ENCODE results near the gene TMEM135. TPM values are rescaled to one million over a fixed set of nuclear protein-coding genes. Genes with fewer than 3 reads are reported as not detected.
A peak's percentile ranks its signal among the peaks of the same experiment; 100 is the strongest.

Gene TMEM135
- total RNA-seq, 1 experiment from 2014 or later: 6.0 TPM

GRCh38 chr11:87031433-87032170 lies 6.1 kb upstream of the TMEM135 start:
- no peaks in the 10 kb centered on the region for H3K36me3 ChIP-seq
- no peaks in the 10 kb centered on the region for H3K4me1 ChIP-seq (replicated peaks)
- no peak overlapping the region for H3K27ac ChIP-seq
- no peak for DNase-seq (ENCODE audit: low read depth in 1 of 2, low spot score in 2 of 2)
- H3K4me3 ChIP-seq: no peak overlapping the region
- no peaks in the 10 kb centered on the region for H3K9me3 ChIP-seq (replicated peaks)
- H3K27me3 ChIP-seq (replicated peaks): no peaks in the 10 kb centered on the region

GRCh38 chr11:87033561-87033960 lies 4.2 kb upstream of the TMEM135 start:
- no peak for DNase-seq (ENCODE audit: low read depth in 1 of 2, low spot score in 2 of 2)
- H3K4me1 ChIP-seq (replicated peaks): peaks cover 7% of the 10 kb centered on the region
- H3K36me3 ChIP-seq: no peaks in the 10 kb centered on the region
- H3K4me3 ChIP-seq: no peak overlapping the region
- no peaks in the 10 kb centered on the region for H3K27me3 ChIP-seq (replicated peaks)
- H3K9me3 ChIP-seq (replicated peaks): no peaks in the 10 kb centered on the region
- H3K27ac ChIP-seq: no peak overlapping the region

- no peaks in the 10 kb centered on the region for H3K9me3 ChIP-seq (replicated peaks)
- no peak for DNase-seq (ENCODE audit: low read depth in 1 of 2, low spot score in 2 of 2)
- no peak overlapping the region for H3K4me3 ChIP-seq
- H3K36me3 ChIP-seq: no peaks in the 10 kb centered on the region
- H3K27ac ChIP-seq: no peak overlapping the region
- H3K27me3 ChIP-seq (replicated peaks): no peaks in the 10 kb centered on the region
- H3K4me1 ChIP-seq (replicated peaks): peaks cover 7% of the 10 kb centered on the region
Measured at GRCh38 chr11:87035976-87036583, 1.7 kb upstream of the TMEM135 start.

DNA sequence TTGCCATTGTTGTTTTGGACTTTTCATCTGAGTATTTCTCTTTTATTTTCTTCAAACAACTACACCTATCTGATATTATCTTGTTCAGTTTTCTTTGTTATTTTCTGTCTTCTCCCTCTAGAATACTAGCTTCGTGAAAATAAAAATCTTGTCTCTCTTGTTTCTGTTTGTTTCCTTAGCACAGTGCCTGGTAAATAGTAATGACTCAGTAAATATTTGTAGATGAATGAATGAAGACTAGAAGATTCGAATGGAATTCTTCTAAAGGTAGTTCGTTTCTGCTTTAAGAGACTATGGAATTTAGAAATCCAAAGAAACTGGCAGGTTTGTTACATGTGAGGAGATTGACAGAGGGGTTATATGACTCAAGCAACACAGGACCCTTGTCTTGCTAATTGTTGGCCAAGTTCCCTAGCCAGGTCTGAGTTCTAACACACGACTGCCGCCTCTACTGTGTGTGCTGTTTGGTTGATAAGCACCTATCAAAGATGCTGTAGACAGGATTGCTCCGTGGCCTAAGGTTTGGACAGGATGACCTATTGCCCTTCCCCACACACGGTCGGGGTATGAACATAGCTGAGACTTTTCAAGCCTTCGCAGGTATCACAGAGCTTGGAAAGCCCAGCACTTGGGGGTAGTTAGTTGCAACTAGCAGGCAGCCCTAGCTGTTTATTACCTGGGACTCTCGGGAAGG lies 831 bp upstream of the TMEM135 start:
- H3K9me3 ChIP-seq (replicated peaks): no peaks in the 10 kb centered on the region
- H3K36me3 ChIP-seq: no peaks in the 10 kb centered on the region
- H3K27ac ChIP-seq: no peak overlapping the region
- peaks cover 7% of the 10 kb centered on the region for H3K4me1 ChIP-seq (replicated peaks)
- peak overlapping the region; percentile 66 for H3K4me3 ChIP-seq
- no peaks in the 10 kb centered on the region for H3K27me3 ChIP-seq (replicated peaks)
- no peak for DNase-seq (ENCODE audit: low read depth in 1 of 2, low spot score in 2 of 2)

GRCh38 chr11:87038235-87038977 lies 672 bp downstream of the TMEM135 start:
- no peaks in the 10 kb centered on the region for H3K27me3 ChIP-seq (replicated peaks)
- DNase-seq (ENCODE audit: low read depth in 1 of 2, low spot score in 2 of 2): peak in 1 of 2 experiments; percentile 1
- no peaks in the 10 kb centered on the region for H3K36me3 ChIP-seq
- no peaks in the 10 kb centered on the region for H3K9me3 ChIP-seq (replicated peaks)
- H3K4me3 ChIP-seq: peak overlapping the region; percentile 66
- peaks cover 7% of the 10 kb centered on the region for H3K4me1 ChIP-seq (replicated peaks)
- no peak overlapping the region for H3K27ac ChIP-seq

DNA sequence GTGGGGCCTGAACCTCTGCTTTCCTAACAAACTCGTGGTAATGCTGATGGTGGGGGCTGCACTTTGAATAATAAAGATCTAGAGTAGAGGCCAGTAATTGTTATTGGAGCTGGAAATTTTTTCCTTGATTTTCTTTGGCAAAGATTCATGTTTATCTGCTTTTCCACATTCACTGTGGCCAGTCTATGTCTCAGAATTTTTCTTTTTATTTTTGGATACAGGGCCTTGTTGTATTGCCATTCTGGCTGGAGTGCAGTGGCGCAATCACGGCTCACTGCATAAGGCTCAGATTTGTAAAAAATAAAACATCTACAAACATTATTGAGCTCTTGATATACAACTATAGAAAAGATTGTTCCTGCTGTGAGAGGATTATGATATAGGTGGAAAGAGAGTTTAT lies 1.6 kb downstream of the TMEM135 start:
- no peaks in the 10 kb centered on the region for H3K36me3 ChIP-seq
- H3K27me3 ChIP-seq (replicated peaks): no peaks in the 10 kb centered on the region
- peaks cover 7% of the 10 kb centered on the region for H3K4me1 ChIP-seq (replicated peaks)
- H3K9me3 ChIP-seq (replicated peaks): no peaks in the 10 kb centered on the region
- H3K4me3 ChIP-seq: no peak overlapping the region
- DNase-seq (ENCODE audit: low read depth in 1 of 2, low spot score in 2 of 2): no peak
- H3K27ac ChIP-seq: no peak overlapping the region

DNA sequence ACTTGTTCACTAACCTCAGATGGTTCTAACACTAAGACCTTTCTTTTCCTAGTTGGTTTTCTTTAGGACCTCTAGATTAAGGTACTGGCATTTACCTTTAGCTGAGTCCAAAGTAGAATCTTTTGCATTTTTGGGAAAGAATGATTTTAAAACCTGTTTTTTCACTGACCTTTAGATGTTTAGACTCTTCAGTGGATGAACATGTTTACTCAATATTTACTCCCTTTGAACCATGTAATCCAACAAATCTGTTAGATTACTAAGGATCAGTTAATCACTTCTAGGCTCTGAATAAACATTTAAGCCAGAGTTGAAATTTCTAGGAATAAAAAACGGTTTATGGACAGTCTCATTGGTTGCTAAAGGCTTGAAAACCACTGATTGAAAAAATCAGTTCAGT lies 6.2 kb downstream of the TMEM135 start:
- no peaks in the 10 kb centered on the region for H3K9me3 ChIP-seq (replicated peaks)
- no peak for DNase-seq (ENCODE audit: low read depth in 1 of 2, low spot score in 2 of 2)
- no peak overlapping the region for H3K27ac ChIP-seq
- H3K27me3 ChIP-seq (replicated peaks): no peaks in the 10 kb centered on the region
- no peaks in the 10 kb centered on the region for H3K4me1 ChIP-seq (replicated peaks)
- H3K36me3 ChIP-seq: no peaks in the 10 kb centered on the region
- no peak overlapping the region for H3K4me3 ChIP-seq

DNA sequence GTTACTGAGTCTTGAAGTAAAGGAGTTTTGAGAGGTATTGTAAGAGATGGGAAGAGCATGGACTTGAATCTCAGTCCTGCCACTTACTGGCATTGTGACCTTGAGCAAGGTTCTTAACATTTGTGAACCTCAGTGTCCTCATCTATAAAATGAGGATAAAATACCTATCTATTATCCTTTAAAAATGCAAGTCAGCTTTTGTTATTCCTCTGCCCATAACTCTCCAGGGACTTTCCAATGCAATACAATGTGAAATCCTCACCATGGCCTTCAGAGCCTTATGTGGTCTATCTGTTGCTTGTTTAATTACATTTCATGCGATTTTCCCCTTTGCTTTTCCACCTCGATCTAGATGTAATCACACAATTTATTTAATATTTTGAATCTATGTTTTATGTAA lies 9.1 kb downstream of the TMEM135 start:
- H3K4me1 ChIP-seq (replicated peaks): no peaks in the 10 kb centered on the region
- H3K4me3 ChIP-seq: no peak overlapping the region
- no peaks in the 10 kb centered on the region for H3K9me3 ChIP-seq (replicated peaks)
- no peaks in the 10 kb centered on the region for H3K36me3 ChIP-seq
- H3K27me3 ChIP-seq (replicated peaks): no peaks in the 10 kb centered on the region
- no peak overlapping the region for H3K27ac ChIP-seq
- DNase-seq (ENCODE audit: low read depth in 1 of 2, low spot score in 2 of 2): no peak

DNA sequence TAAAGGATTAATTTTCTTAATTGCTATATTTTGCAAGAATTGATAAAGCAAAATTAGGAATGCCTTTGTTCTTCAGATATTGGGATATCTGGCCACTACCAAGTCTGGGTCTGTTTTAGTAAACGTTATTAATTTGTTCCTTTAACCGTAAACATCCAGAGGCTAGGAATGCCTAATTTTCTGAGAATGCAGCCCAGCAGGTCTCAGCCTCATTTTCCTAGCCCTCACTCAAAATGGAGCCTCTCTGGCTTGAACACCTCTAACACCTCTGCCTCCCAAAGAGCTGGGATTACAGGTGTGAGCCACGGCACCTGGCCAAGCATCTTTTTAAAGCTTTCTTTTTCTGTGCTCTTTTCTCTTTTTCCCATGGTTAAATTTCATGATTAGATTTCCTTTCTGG lies 18.4 kb downstream of the TMEM135 start:
- H3K36me3 ChIP-seq: no peaks in the 10 kb centered on the region
- no peak overlapping the region for H3K27ac ChIP-seq
- no peak overlapping the region for H3K4me3 ChIP-seq
- H3K4me1 ChIP-seq (replicated peaks): no peaks in the 10 kb centered on the region
- DNase-seq (ENCODE audit: low read depth in 1 of 2, low spot score in 2 of 2): no peak
- H3K9me3 ChIP-seq (replicated peaks): no peaks in the 10 kb centered on the region
- H3K27me3 ChIP-seq (replicated peaks): no peaks in the 10 kb centered on the region

- no peak for DNase-seq (ENCODE audit: low read depth in 1 of 2, low spot score in 2 of 2)
- Histone ChIP-seq H3K9me3 (replicated peaks) (no peaks in the 10 kb centered on the region), H3K4me3 (no peak overlapping the region), H3K27me3 (replicated peaks) (no peaks in the 10 kb centered on the region), H3K27ac (no peak overlapping the region), H3K4me1 (replicated peaks) (no peaks in the 10 kb centered on the region), H3K36me3 (no peaks in the 10 kb centered on the region)
Measured at GRCh38 chr11:87057749-87058148, 20.0 kb downstream of the TMEM135 start.

DNA sequence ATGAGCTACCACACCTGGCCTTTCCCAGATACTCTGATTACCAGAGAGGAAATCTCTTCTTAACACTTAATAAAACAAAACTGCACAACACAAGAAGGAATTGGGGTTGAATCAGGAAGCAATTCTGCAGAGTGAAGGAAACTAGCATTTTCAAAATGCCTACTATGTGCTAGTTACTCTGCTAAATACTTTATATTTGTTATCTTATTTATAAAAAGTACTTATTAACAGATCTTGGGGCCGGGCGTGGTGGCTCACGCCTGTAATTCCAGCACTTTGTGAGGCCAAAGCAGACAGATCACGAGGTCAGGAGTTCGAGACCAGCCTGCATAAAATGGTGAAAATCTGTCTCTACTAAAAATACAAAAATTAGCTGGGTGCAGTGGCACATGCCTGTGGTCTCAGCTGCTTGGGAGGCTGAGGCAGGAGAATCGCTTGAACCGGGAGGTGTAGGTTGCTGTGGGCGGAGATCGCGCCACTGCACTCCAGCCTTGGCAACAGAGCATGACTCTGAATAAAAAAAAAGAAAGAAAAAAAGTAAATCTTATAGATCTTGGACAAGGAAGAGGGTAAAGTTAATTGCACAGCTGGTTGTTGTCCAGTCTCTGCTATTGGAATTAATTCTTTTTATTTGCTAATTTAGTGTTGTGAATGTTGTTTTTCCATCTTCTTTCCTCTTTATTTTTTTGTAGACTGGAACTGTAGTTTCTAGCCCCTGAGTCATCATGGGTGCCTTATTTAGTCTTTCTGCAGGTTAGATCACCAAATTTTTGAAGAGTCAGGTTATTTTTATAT lies 22.1 kb downstream of the TMEM135 start:
- no peak for DNase-seq (ENCODE audit: low read depth in 1 of 2, low spot score in 2 of 2)
- Histone ChIP-seq H3K27ac (no peak overlapping the region), H3K27me3 (replicated peaks) (no peaks in the 10 kb centered on the region), H3K4me1 (replicated peaks) (no peaks in the 10 kb centered on the region), H3K4me3 (no peak overlapping the region), H3K9me3 (replicated peaks) (no peaks in the 10 kb centered on the region), H3K36me3 (no peaks in the 10 kb centered on the region)

DNA sequence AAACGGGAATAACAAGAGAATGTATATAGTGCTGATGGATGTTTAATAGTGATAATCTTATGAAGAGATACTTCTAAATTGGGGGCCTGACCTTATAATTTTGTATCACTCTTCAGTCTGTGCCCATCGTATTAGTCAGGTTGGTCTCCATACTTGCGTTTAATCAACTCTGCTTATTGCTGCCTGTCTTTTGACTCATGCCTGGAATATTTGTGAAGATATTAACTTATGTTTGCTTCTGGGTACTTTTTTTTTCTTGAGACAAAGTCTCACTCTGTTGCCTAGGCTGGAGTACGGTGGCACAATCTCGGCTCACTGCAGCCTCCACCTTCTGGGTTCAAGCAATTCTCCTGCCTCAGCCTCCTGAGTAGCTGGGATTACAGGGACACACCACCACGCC lies 24.0 kb downstream of the TMEM135 start:
- Histone ChIP-seq H3K36me3 (no peaks in the 10 kb centered on the region), H3K27me3 (replicated peaks) (no peaks in the 10 kb centered on the region), H3K4me3 (no peak overlapping the region), H3K9me3 (replicated peaks) (no peaks in the 10 kb centered on the region), H3K27ac (no peak overlapping the region), H3K4me1 (replicated peaks) (no peaks in the 10 kb centered on the region)
- DNase-seq (ENCODE audit: low read depth in 1 of 2, low spot score in 2 of 2): no peak

- Histone ChIP-seq H3K9me3 (replicated peaks) (no peaks in the 10 kb centered on the region), H3K27ac (no peak overlapping the region), H3K27me3 (replicated peaks) (no peaks in the 10 kb centered on the region), H3K4me3 (no peak overlapping the region), H3K4me1 (replicated peaks) (no peaks in the 10 kb centered on the region), H3K36me3 (no peaks in the 10 kb centered on the region)
- no peak for DNase-seq (ENCODE audit: low read depth in 1 of 2, low spot score in 2 of 2)
Measured at GRCh38 chr11:87063982-87064381, 26.2 kb downstream of the TMEM135 start.

Measured in SJSA1 (cell line).